HG03159 (cell line): Measurements from ENCODE around the gene HSPA6.
"Not testable (repeated sequence)": the region's sequence is repeated elsewhere in the genome, so short reads cannot be mapped to it uniquely, and the experiment has no call there.

Experiments
- ATAC-seq: cut with Tn5 transposase; IDR thresholded peaks from one replicate; pipeline ENCODE4 v1.9.1; 2021; ENCODE audit warnings: mild to moderate bottlenecking, moderate library complexity; ENCODE audit not compliant: unreplicated experiment

HSPA6 gene

DNA sequence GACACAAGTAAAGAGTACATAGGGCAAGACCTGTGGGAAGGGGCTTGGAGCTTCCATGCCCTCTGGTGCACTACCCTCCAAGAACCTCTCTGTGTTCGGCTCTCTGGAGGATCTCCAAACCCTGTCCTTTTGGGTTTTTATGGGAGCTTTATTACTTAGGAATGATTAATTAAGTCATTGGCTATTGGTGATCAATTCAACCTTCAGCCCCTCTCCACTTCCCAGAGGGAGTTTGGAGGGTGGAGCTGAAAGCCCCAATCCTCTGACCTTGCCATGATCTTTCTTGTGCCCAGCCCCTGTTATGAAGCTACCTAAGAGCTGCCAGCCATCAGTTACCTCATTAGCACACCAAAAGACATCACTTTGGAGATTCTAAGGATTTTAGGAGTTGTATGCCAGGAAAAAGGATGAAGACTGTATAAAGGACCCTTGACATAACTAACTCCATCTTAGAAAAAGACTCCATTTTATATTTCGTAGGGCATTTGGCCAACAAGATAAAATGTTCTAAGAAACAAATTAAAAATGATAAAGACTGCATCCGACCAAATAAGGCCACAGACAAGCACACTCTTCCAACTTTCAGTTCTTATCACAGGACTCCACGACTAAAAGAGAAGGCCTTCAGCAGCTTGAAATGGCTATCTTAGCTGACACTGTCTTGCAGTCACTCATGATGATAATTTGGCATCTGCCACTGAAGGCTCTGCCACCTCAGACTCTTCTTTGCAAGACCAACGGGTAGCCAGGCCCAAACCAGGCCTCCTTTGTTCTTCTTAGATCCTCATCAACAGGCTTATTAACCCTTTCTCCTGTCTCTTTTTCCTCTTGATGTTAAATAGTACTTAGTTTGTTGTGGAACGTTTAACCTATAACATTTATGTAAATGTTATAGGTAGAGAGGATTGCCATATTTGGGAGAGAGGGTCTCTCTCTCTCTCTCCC is 33.4 kb downstream of the HSPA6 start:
- ATAC-seq = not testable (repeated sequence)

DNA sequence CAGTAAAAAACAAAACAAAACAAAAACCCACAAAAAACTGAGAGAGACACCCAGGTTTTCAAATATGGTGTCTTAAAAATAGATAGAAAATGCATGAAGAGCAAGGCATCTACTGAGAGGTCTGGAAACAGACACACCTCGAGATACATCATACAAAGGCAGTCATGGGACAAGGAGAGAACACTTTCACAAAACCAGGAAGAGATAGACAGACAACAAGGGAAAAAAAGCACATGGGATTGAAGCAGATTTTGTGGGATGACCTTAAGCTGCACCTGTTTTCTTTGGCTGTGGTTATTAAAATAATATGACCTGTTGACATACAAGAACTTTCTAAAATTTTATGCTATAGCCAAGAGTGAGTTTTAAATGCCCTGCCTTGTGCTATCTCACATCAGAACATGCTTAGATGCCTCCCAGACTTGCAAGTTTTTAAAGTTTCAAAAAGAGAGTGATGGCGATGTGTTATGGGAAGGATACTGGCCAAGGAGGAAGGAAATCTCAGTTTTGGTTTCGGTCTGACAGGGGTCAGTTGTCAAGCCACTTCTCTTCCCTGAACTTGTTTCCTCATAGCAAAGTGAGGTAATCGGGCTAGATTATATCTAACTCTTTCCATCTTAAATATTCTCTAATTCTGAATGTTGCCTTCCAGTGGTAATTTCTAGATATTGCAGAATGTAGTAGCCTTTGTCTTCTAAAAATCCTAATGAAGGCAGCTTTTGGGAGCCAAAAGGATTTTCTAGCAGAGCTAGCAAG is 36.8 kb downstream of the HSPA6 start:
- ATAC-seq = peak; percentile 52

DNA sequence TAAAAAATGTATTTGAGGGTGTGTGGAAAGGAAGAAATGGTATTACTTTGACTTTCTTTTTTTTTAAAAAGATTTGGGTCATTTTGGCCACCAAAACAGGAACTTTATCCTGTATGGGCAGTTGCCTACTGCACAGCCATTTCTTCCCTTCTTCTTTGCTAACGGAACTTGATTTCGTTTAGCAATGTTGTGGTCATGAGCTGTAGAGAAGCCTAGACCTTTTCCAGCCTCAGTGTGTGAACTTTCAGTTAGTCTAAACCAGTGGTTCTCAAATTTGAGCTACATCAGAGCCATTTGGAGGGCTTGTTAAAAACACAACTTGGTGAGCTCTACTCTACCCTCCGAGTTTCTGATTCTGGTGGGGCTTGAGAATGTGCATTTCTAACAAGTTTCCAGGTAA is 38.1 kb downstream of the HSPA6 start:
- not testable (repeated sequence) for ATAC-seq

DNA sequence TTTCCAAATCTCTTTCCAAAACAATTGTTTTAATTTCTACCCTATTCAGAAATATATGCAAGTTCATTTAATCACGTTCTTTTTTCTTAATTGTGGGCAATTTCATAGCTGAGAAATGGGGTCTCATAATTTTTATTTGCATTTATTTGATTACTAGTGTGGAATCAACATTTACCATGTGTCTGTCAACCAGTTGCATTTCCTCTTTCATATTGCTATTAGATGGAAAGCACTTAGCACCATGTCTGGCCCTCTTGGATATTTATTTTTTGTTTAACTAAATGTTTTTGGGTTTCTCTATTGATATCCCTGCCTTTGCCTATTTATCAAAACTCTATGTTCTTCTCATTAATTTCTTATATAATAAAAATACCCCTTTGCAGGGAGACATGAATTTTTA is 39.2 kb downstream of the HSPA6 start:
- not testable (repeated sequence) for ATAC-seq

DNA sequence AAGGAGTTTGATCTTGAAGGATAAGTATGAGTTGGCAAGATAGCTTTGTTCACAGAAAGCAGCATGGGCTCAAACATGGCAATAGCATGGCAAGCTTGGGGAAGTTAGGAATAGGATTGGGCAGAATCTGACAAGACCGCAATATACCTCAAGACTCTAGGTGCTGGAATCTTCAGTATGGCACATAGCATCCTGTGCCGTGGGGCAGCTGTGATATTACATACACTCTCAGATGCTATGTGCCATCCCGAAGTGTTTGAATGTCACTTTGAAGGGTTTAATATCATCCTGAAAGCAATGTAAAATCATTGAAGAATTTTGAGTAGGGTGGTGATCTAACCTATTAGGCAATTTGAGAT is 42.2 kb downstream of the HSPA6 start:
- ATAC-seq = not testable (repeated sequence)

DNA sequence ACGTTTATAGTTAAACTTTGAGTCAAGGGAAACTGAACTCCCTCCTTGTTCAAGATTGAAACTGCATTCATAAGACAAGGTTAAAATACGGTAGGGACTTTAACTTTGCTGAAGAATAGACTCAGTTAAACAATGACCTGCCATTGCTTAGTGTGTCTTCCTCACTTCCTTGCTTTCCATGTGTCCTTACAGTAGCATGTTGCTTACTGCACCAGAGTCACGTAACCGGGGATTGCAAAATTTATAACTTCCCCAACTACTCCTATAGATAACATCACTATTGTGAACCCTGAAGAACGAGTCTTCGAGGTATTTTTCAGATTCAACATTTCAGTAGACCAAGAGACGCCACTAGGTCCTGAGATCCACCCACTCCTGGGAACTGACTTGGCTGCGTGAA is 47.4 kb downstream of the HSPA6 start:
- not testable (repeated sequence) for ATAC-seq
